GM19238 (cell line): ENCODE data around the gene FN1.
"Not testable (repeated sequence)": the region's sequence is repeated elsewhere in the genome, so short reads cannot be mapped to it uniquely, and the experiment has no call there.

Experiments
- DNase-seq: peaks from one replicate; pipeline ENCODE4 v3.0.0; 2011; ENCODE audit warnings: low spot score; ENCODE audit not compliant: insufficient read length

The FN1 gene

GRCh38 chr2:215408441-215408840 lies 27.4 kb downstream of the FN1 start:
- DNase-seq, result not testable (repeated sequence)

- DNase-seq, result no peak
Observed at GRCh38 chr2:215407590-215408264, 28.1 kb downstream of the FN1 start.

DNA sequence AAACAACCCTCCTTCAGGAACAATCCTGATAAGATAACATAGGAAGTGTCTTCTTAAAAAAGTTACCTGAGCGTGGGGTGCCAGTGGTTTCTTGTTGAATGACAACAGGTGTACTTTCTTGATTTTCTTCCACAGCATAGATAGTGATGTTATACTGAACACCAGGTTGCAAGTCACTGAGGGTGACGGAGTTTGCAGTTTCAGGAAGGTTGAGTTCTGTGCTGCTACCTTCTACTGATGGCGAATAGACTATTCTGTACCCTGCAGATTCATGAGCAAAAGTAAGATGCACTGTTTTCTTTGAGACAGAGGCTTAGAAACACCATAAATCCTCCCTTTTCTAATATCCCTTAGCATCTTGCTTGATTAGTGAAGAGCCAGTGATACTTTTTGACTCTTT lies 28.8 kb downstream of the FN1 start:
- DNase-seq, result no peak

DNA sequence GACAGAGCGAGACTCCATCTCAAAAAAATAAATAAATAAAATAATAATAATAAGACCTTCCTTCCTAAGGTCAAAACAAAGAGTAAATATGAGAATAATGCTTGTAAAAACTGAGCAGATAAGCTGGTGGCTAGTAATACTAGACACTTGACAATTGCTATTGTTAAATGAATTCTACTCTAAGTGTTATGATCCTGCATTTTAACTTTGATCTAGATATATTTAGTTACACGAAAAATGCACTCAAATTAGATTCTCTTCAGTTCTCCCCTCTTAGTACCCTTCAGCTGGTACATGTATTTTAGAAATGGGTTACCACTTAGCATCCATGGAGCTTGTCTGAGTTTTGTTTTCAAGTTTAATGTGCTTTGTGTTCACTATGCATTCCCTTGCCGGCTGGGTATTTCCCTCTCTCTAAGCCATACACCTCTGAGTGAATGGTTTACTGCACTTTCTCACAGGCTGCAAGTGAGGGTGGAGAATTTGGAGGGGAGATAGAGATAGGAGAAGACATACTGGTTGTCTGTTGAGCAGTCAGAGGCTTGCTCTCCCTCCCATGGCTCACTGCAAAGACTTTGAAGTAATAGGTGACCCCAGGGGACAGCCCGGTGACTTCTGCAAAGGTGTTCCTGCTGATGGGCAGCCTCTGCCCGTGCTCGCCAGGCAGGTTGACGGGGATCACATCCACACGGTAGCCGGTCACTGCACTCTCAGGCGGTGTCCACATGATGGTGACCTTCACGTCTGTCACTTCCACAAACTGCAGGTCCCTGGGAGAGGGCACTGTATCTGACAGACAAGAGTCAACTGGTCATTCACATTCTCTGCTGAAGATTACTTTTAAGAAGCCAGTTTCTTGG lies 29.9 kb downstream of the FN1 start:
- DNase-seq, result no peak

GRCh38 chr2:215404348-215405012 lies 31.4 kb downstream of the FN1 start:
- no peak for DNase-seq

DNA sequence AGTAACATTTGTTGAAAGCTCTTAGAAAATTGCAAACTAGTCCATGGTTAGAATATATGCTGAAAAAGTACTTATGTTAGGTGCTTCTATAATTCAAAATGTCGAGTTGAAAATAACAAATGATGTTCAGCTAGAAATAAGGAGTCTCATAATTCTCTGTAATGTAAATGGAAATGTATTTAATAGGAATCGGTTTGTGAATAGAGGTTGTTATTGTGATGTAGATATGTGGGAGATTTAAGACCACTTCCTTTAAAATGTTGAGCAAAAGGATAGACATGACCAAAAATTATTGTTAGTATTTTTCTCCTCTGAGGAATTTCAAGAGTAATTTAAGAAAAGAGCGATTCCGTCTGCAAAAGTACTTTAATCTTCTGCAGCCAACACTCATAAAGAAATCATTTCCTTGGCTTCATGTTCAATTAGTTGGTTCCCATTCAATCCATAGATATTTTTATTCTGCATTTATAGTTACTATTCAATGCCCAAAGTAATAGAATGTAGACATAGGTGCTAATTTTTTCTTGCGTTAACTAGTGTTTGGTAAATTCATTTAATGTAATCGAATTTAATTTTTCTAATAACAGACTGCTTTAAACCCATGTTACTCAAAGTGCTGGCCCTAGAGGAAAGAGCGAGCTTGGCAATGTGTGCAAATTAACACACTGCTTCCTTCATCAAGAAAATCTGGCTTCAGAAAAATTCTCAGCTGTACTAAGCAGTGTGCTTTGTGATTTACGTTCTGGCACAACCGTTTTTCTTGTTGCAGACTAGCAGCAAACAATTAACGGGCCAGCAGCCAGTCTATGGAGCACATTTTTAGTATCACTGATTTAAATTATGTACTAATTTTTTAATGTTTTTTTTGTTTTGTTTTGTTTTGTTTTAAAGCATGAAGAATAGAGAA lies 32.2 kb downstream of the FN1 start:
- DNase-seq, result no peak

GRCh38 chr2:215401896-215402379 lies 33.9 kb downstream of the FN1 start:
- DNase-seq, result no peak

DNA sequence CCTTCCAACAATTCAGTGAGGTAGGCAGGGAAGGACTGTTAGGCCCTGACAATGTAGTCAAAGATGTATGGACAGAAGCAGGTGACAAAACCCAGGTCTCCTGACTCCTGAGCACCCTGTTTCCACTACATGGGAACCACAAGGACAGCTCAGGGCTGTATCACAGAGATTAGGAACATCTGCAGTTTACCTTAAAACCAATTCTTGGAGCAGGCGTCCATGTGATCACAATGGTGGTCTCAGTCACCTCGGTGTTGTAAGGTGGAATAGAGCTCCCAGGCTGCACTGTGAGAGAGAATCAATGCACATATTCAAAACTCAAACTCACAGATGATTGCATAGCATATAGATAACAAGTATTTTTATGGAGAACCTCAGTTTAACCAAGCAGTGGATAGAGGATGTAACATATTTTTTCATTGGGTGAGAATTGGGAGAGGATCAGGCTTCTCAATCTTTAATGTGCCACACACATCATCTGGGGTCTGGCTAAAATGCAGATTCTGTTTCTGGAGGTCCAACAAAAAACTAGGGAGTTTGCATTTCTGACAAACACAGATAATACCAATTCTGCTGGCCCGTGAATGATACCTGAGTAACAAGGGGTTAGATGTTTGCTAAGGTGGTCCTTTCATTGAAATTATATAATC lies 36.7 kb downstream of the FN1 start:
- DNase-seq, result no peak

- DNase-seq, result no peak
Observed at GRCh38 chr2:215397632-215398341, 38.1 kb downstream of the FN1 start.

DNA sequence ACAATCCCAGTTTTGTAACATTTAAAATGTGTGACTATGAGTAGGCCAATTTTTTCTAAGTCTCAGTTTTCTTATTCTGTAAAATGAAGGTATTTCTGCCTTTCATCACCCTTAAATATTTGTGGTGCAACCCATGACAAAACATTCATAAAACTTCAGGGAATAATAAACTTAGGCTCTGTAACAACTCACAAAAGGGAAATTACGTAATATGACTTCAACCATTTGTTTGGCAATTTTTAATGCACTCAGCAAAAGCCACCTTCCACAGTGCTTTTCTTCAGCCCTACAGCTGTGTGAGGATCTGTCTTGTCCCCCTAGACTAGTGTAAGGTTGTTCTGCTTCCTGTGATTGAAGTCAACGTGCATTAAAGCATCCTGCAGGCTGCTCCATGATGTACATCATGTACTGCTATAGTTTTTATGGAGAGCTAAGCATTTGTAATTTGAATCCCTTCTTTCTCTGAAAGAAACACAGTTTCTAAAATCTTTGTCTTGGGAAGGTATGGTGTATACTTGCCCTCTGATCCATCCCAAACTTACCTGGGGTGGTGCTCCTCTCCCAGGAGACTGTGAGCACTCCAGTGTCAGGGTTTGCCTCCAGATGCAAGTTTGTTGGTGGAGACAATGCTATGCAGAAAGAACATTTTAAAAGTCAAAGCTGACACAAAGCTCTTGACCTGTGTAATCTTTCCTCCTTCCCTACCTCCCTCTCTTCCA lies 39.1 kb downstream of the FN1 start:
- DNase-seq, result no peak

DNA sequence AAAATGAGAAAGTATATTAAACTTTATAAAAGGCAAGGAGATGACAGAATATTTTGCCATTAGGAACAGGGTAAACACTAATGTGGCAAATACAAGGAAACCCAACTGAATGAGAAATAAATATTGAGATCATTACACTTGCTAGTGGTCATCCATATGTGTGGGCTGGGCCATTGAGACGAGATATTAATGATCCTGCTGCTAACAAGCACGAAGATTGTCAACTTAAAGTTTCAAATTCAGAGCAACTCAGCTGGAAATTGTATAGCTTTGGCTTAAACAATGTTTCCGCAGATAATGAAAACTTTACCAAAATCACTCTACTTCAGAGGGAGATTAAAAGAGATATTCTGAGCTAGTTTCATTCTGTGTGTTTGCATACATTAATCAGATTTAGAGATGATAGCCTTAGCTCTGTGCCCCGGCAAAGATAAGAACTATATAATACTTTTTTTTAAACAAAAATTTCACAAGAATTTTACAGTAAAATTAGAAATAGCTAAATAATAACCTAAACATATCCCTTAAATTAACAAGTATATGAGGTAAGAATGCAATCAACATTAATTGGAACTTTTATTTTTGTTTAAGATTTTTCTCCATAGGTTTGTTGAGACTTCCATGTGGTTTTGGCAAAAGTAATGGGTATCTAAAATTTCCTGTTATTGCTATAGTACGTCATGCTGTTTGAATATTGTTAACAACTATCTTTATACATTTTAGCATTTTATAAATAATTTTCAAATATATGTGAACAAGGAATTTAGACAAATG lies 40.0 kb downstream of the FN1 start:
- DNase-seq, result no peak

- DNase-seq, result no peak
Observed at GRCh38 chr2:215394102-215394805, 41.6 kb downstream of the FN1 start.

- no peak for DNase-seq
Observed at GRCh38 chr2:215392687-215393270, 43.1 kb downstream of the FN1 start.

DNA sequence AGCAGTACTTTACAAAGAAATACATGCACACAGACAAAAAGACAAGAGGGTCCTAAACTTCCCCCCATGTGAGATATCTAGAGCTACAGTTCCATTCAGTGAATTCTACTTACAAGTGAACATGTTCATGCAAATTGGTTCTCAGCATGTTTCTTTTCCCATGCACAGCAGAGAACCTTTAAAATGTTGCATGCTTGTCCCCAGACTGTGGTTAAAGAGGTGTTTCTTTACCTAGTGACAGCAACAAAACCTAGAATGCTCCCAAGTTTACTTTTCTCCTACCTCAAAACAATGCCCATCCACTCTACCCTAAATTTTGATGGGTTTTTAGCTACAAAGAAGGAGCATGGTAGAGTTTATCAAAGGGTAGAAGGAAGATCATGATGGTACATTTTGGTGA lies 43.7 kb downstream of the FN1 start:
- DNase-seq, result no peak

GRCh38 chr2:215391531-215391930 lies 44.3 kb downstream of the FN1 start:
- no peak for DNase-seq

DNA sequence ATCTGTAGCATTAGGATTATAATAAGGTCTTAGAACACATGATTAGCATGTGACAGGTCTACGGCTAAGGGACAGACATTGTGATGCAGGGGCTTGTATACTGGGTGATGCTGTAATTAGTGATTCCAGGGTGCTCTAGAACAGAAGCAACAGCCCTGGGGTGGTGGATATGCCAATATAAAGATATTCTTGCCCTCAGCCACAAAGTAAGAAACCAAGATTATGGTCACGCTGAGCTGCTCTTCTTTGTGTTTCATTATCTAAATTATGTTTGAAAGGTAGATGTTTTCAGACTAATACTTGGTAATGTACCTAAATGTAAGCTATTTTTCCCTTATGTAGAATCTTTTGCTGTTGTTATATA lies 45.3 kb downstream of the FN1 start:
- DNase-seq, result no peak

- DNase-seq, result no peak
Observed at GRCh38 chr2:215388002-215388728, 47.7 kb downstream of the FN1 start.
